Naive thymus-derived CD4-positive, alpha-beta T cell (primary cell): ENCODE measurements around the gene CDC42SE1. TPM values are rescaled to one million over a fixed set of nuclear protein-coding genes. Genes with fewer than 3 reads are reported as not detected.
A peak's percentile ranks its signal among the peaks of the same experiment; 100 is the strongest.

Experiments
- ATAC-seq: fragments of 150-1000 bp; cut with Tn5 transposase; 2 replicates; pipeline ENCODE4 v1.10.0; 2021; ENCODE audit warnings: mild to moderate bottlenecking, moderate library complexity
- CTCF ChIA-PET: fragments of 350-600 bp; sonication (Branson Sonifier 250); formaldehyde crosslinking; loops from one replicate; lab custom pipeline; 2021; ENCODE audit warnings: antibody characterized with exemption; lab: Charles Lee
- POLR2A ChIA-PET: fragments of 350-600 bp; sonication (Branson Sonifier 250); formaldehyde crosslinking; loops from one replicate; lab custom pipeline; 2021; ENCODE audit warnings: antibody characterized with exemption, inconsistent platforms; lab: Charles Lee
- DNase-seq, 9 donors: peaks; one replicate each; pipeline versions ENCODE4 v3.0.0 to v3.0.0-alpha.2; 2020 to 2022; ENCODE audit warnings: mixed read lengths in 1 of 9
- H3K27ac ChIP-seq: one replicate; pipeline ENCODE4 v1.7.0; 2013; ENCODE audit warnings: mild to moderate bottlenecking, low read depth, low read length, moderate library complexity
- H3K27me3 ChIP-seq, 2 donors: one replicate each; pipeline ENCODE4 v1.7.0; 2013; ENCODE audit warnings: low read length in 2 of 2, mild to moderate bottlenecking in 2 of 2, moderate library complexity in 2 of 2; ENCODE audit not compliant: control insufficient read depth in 2 of 2, insufficient read depth in 2 of 2
- H3K36me3 ChIP-seq, 3 experiments: 1 replicate in 2 of 3; 2 replicates in 1 of 3; pipeline ENCODE4 v1.7.0; 2013; ENCODE audit warnings: low read length in 3 of 3, mild to moderate bottlenecking in 3 of 3, moderate library complexity in 1 of 3; ENCODE audit not compliant: insufficient read depth in 3 of 3, control insufficient read depth in 2 of 3
- H3K4me1 ChIP-seq, 2 donors: one replicate each; pipeline ENCODE4 v1.7.0; 2013; ENCODE audit warnings: low read length in 2 of 2, mild to moderate bottlenecking in 2 of 2, moderate library complexity in 1 of 2; ENCODE audit not compliant: control insufficient read depth in 2 of 2, insufficient read depth in 2 of 2
- H3K4me3 ChIP-seq: 2 replicates; pipeline ENCODE4 v1.7.0; 2013; ENCODE audit warnings: mild to moderate bottlenecking, low read length
- H3K9me3 ChIP-seq, 3 experiments: 1 replicate in 2 of 3; 2 replicates in 1 of 3; pipeline ENCODE4 v1.7.0; 2013; ENCODE audit warnings: low read length in 3 of 3; ENCODE audit not compliant: control insufficient read depth in 2 of 3
- H3K27ac Mint-ChIP-seq, 9 donors: one replicate each; pipeline ENCODE4 v1.8.0; 2020 to 2022; ENCODE audit warnings: mixed read lengths in 9 of 9, mild to moderate bottlenecking in 8 of 9, moderate library complexity in 5 of 9, inconsistent platforms in 2 of 9
- H3K27me3 Mint-ChIP-seq, 5 donors: one replicate each; pipeline ENCODE4 v1.8.0; 2021 to 2022; ENCODE audit warnings: mixed read lengths in 5 of 5, mild to moderate bottlenecking in 1 of 5
- H3K36me3 Mint-ChIP-seq, 5 donors: one replicate each; pipeline ENCODE4 v1.8.0; 2020 to 2022; ENCODE audit warnings: mixed read lengths in 5 of 5, mild to moderate bottlenecking in 3 of 5, inconsistent platforms in 1 of 5
- H3K4me1 Mint-ChIP-seq, 7 donors: one replicate each; pipeline ENCODE4 v1.8.0; 2020 to 2022; ENCODE audit warnings: mixed read lengths in 7 of 7, mild to moderate bottlenecking in 3 of 7, inconsistent platforms in 1 of 7
- H3K4me3 Mint-ChIP-seq, 10 donors: one replicate each; pipeline ENCODE4 v1.8.0; 2020 to 2022; ENCODE audit warnings: mild to moderate bottlenecking in 10 of 10, mixed read lengths in 10 of 10, moderate library complexity in 6 of 10, inconsistent platforms in 2 of 10
- H3K9me3 Mint-ChIP-seq, 11 donors: one replicate each; pipeline ENCODE4 v1.8.0; 2020 to 2022; ENCODE audit warnings: mixed read lengths in 11 of 11, mild to moderate bottlenecking in 4 of 11, inconsistent platforms in 1 of 11, moderate library complexity in 1 of 11
- intact Hi-C, 2 donors: fragments of 100-400 bp; cut with micrococcal nuclease; formaldehyde crosslinking; loops; one replicate each; pipeline ENCODE4 v1.15.1; 2023
- polyA plus RNA-seq, 2 donors: library from polyadenylated mRNA; unstranded; fragments of 300-500 nt; fragmentation: Illumina TruSeq; gene quantifications; one replicate each; pipeline ENCODE4 v1.2.3, GENCODE V29; 2021
- total RNA-seq, 6 experiments: library from RNA in 5 of 6; stranded (reverse) in 5 of 6; gene quantifications; 1 replicate in 5 of 6; 2 replicates in 1 of 6; pipeline ENCODE4 v1.2.3 and lab custom pipeline; 2021 to 2026

CDC42SE1 gene
- total and polyA plus RNA-seq, 7 experiments from 2014 or later = 85.6 to 516 (median 386) TPM

DNA sequence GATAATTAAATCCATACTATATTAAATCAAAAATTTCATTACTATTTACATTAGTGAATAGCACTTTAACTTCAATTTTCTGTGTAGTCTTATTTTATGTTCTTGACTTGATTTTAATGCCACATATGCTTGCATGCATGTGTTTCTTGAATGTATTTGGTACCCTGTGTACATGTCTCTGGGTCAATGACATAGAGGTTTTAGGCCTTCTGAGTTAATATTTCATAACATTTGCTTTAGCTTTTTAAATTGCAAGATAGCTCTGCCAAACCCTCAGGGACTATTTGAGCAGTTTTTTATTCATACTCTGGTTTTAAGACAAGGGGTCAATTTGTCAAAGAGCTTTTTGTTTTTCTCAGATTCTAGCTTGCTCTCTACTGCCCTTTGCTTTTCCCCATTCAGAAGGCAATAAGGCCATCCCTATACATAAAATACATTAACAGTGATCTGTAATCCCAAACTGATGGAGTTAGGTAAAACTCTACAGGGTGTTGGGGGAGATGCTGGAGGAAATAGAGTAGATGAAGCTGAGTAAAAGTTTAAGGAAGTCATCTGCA lies 5.7 kb upstream of the CDC42SE1 start:
- Histone ChIP-seq H3K27me3 (no peaks in the 10 kb centered on the region), H3K4me3 (no peak overlapping the region), H3K9me3 (no peaks in the 10 kb centered on the region), H3K4me1 (no peaks in the 10 kb centered on the region), H3K36me3 (no peaks in the 10 kb centered on the region), H3K27ac (no peak overlapping the region)
- H3K36me3 Mint-ChIP-seq = peaks cover 0 to 6% (median 4%) of the 10 kb centered on the region in 5 donors
- CTCF ChIA-PET = interaction anchor here (0.6 to 1.7 kb wide), 4 partner anchors 11 to 66 kb away, joined by 3 to 5 read pairs (median 3); partner anchors contain the start of gene C1orf56
- peak overlapping the region in 4 of 9 donors; percentile 9 to 65 (median 24) for H3K27ac Mint-ChIP-seq
- intact Hi-C loops = no loop called here
- H3K9me3 Mint-ChIP-seq = no peaks in the 10 kb centered on the region
- peaks cover 10 to 31% (median 24%) of the 10 kb centered on the region in 7 donors for H3K4me1 Mint-ChIP-seq
- no peak for DNase-seq
- no peak for ATAC-seq
- no peaks in the 10 kb centered on the region for H3K27me3 Mint-ChIP-seq
- POLR2A ChIA-PET = interaction anchor here (0.7 to 2.1 kb wide), 5 partner anchors 8 to 90 kb away, joined by 3 to 16 read pairs (median 5); partner anchors contain the start of gene C1orf56
- no peak overlapping the region for H3K4me3 Mint-ChIP-seq

DNA sequence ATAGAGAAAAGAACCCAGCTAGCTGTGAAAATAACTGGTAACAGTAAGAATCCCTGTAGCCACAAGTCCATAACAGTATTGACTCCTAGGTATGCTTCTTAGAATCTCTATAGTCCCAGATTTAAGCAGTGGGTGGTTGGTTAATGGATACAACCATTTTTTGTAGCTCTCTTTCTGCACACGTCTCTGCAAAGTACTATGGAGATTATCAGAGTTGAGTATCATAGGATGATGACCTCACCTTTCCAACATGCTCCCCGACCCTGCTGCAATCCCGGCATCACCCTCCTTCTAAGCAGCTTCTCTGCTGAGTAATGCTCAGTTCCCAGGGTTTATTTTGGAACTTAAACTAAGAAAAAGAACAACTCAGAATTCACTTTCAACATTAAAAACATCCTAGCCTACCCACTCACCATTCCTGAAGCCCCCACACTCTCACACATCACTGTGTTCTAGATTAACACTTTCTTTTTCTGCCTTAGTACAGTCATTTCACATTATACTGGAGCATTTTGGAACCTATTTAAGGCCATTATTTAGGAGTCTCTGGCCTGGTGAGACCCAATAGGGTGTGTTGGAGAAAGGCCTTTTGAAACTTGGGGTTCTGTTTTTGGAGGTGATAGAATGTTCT lies 3.4 kb upstream of the CDC42SE1 start:
- H3K4me1 Mint-ChIP-seq = peaks cover 17 to 32% (median 24%) of the 10 kb centered on the region in 7 donors
- H3K4me3 ChIP-seq = no peak overlapping the region
- ChIA-PET CTCF (interaction anchor here (0.6 to 6.3 kb wide), 3 partner anchors 12 to 289 kb away, joined by 3 to 74 read pairs (median 3); no protein-coding TSS in a partner anchor), POLR2A (interaction anchor here (0.5 to 12.8 kb wide), 7 partner anchors 9 to 336 kb away, joined by 3 to 253 read pairs (median 17); partner anchors contain the start of genes C1orf56, GABPB2, PSMB4 and SEMA6C)
- H3K36me3 ChIP-seq = peaks cover 0 to 16% (median 0%) of the 10 kb centered on the region in 3 experiments
- peaks cover 7 to 18% (median 8%) of the 10 kb centered on the region in 5 donors for H3K36me3 Mint-ChIP-seq
- H3K9me3 Mint-ChIP-seq = no peaks in the 10 kb centered on the region
- no peaks in the 10 kb centered on the region for H3K27me3 ChIP-seq
- ATAC-seq (no peak), DNase-seq (no peak)
- H3K27ac Mint-ChIP-seq = peak overlapping the region in 2 of 9 donors; percentile 8 to 28
- H3K27ac ChIP-seq = no peak overlapping the region
- H3K4me1 ChIP-seq = peaks cover 0 to 4% of the 10 kb centered on the region in 2 donors
- no peak overlapping the region for H3K4me3 Mint-ChIP-seq
- H3K27me3 Mint-ChIP-seq = no peaks in the 10 kb centered on the region
- no peaks in the 10 kb centered on the region for H3K9me3 ChIP-seq
- intact Hi-C loops = no loop called here

DNA sequence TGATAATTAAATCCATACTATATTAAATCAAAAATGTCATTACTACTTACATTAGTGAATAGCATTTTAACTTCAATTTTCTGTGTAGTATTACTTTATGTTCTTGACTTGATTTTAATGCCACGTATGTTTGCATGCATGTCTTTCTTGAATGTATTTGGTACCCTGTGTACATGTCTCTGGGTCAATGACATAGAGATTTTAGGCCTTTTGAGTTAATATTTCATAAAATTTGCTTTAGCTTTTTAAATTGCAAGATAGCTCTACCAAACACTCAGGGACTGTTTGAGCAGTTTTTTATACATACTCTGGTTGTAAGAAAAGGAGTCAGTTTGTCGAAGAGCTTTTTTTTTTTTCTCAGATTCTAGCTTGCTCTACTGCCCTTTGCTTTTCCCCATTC lies 2.3 kb upstream of the CDC42SE1 start:
- Histone ChIP-seq H3K36me3 (peaks cover 0 to 20% (median 1%) of the 10 kb centered on the region in 3 experiments), H3K4me3 (no peak overlapping the region), H3K4me1 (peaks cover 0 to 8% of the 10 kb centered on the region in 2 donors), H3K27me3 (no peaks in the 10 kb centered on the region), H3K27ac (no peak overlapping the region), H3K9me3 (no peaks in the 10 kb centered on the region)
- POLR2A ChIA-PET = interaction anchor here (3.1 to 12.8 kb wide), 4 partner anchors 10 to 96 kb away, joined by 17 to 253 read pairs (median 58); partner anchors contain the start of genes C1orf56 and GABPB2
- Mint-ChIP-seq H3K4me1 (peaks cover 24 to 36% (median 28%) of the 10 kb centered on the region in 7 donors), H3K4me3 (no peak overlapping the region), H3K27me3 (no peaks in the 10 kb centered on the region), H3K9me3 (peaks cover 0 to 3% (median 0%) of the 10 kb centered on the region in 11 donors), H3K27ac (peak overlapping the region in 3 of 9 donors; percentile 17 to 95 (median 41)), H3K36me3 (peaks cover 16 to 29% (median 18%) of the 10 kb centered on the region in 5 donors)
- ATAC-seq = no peak
- DNase-seq = no peak
- intact Hi-C loops = loop anchor here (2.0 kb wide), 1 partner anchor 15 kb away; the partner anchor contains the start of gene C1orf56 (in 2 of the 2)
- CTCF ChIA-PET = interaction anchor here (1.3 to 6.3 kb wide), 3 partner anchors 11 to 36 kb away, joined by 3 to 74 read pairs (median 38); partner anchors contain the start of gene C1orf56

DNA sequence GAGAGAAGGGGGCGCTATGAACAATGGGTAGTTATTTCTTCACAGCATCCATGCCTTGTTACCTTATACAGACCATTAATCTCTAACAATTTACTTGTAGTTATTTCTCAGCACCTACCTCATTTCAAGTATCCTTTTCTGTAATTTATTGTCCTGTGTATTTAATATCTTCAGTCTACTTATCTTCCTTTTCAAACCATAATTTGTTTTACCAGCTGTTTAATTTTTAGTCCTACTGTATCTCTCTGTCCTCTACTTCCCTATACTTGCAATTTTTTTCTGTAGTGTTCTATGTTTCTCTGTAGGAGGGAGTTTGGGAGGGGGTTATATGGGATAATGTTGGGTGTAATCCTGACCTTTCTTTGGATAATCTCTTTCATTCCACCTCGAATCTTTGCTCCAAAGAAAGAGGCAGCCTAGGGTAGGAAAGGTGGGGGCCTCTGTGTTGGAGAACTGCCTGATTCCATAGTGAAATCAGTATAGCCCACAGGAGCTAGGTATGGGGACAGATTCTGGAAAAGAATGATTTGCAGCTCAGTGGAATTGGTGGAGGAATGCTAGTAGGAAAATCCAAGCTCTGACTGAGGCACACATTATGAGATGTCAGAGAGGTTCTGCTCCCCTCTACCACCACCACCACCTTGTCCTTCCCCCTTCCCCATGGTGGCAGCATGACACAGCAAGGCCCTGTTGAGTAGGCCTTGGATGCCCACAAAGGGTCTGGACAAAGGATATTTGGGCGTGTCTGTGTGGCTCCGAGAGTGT lies 1.4 kb upstream of the CDC42SE1 start:
- CTCF ChIA-PET = interaction anchor here (0.8 to 6.3 kb wide), 6 partner anchors 11 to 96 kb away, joined by 3 to 74 read pairs (median 6); partner anchors contain the start of genes C1orf56 and TNFAIP8L2
- DNase-seq (no peak), ATAC-seq (no peak)
- Mint-ChIP-seq H3K4me3 (peak overlapping the region; percentile 95 to 100 (median 99)), H3K27ac (peak overlapping the region; percentile 93 to 99 (median 95)), H3K36me3 (peaks cover 22 to 35% (median 25%) of the 10 kb centered on the region in 5 donors), H3K9me3 (peaks cover 0 to 3% (median 0%) of the 10 kb centered on the region in 11 donors), H3K4me1 (peaks cover 25 to 43% (median 32%) of the 10 kb centered on the region in 7 donors), H3K27me3 (no peaks in the 10 kb centered on the region)
- Histone ChIP-seq H3K4me3 (peak overlapping the region; percentile 82), H3K27me3 (no peaks in the 10 kb centered on the region), H3K4me1 (peaks cover 0 to 11% of the 10 kb centered on the region in 2 donors), H3K27ac (peak overlapping the region; percentile 99), H3K36me3 (peaks cover 0 to 21% (median 4%) of the 10 kb centered on the region in 3 experiments), H3K9me3 (no peaks in the 10 kb centered on the region)
- intact Hi-C loops = loop anchor here (2.0 kb wide), 1 partner anchor 14 kb away; the partner anchor contains the start of gene C1orf56 (in 2 of the 2)
- POLR2A ChIA-PET = interaction anchor here (0.7 to 12.8 kb wide), 10 partner anchors 7 to 220 kb away, joined by 3 to 253 read pairs (median 22); partner anchors contain the start of genes C1orf56, GABPB2 and MINDY1

DNA sequence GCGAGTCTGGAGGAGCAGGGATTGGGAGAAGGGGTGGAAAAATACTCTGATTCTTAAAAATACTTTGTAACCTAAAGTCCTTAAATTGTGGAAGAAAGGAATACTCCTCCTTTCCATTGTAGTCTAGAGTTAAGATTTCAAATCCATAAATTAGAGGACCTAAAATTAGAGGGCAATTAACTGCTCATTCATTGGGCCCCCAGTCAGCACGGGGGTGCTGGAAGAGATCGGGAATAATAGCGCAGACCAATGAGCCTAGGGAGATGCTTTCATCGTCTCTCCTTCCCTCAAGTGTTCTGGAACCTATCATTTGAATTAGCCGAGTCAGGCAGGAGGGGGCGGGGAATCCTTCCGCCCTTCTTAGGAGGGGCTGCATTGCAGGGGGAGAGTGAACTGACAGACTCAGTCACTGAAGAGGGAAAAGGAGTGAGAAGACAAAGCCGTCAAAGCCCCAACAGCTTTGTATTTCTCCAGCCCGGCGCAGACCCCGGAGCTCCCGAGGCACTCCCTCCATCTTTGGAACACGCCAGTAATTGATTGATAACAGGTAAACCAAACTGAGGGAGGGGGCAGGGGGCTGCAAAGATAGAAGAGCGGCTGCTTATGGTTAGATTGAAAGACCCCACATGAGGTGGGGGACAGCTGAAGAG lies 710 bp upstream of the CDC42SE1 start, which contains the start of gene MLLT11:
Gene MLLT11 (plus strand): TSS at position 391 of the 650 bp plus-strand sequence. CDS start 6,828 bp downstream, outside the sequence.
- intact Hi-C loops = loop anchor here (2.0 kb wide), 1 partner anchor 13 kb away; the partner anchor contains the start of gene C1orf56 (in 2 of the 2)
- peak within 1 kb of the TSS; percentile 82 for H3K4me3 ChIP-seq
- peak within 1 kb of the TSS; percentile 93 to 99 (median 95) for H3K27ac Mint-ChIP-seq
- H3K9me3 ChIP-seq = no peaks in the 10 kb centered on the region
- peak within 1 kb of the TSS; percentile 99 for H3K27ac ChIP-seq
- no peaks in the 10 kb centered on the region for H3K27me3 Mint-ChIP-seq
- DNase-seq = peak in 1 of 9 donors; percentile 15
- ChIA-PET POLR2A (interaction anchor here (0.7 to 12.8 kb wide), 12 partner anchors 8 to 807 kb away, joined by 3 to 253 read pairs (median 18); partner anchors contain the start of genes C1orf56, GABPB2, MINDY1 and TNFAIP8L2), CTCF (interaction anchor here (0.6 to 6.3 kb wide), 11 partner anchors 8 to 921 kb away, joined by 3 to 74 read pairs (median 6); partner anchors contain the start of genes C1orf56, GABPB2 and TNFAIP8L2)
- no peak for ATAC-seq
- H3K36me3 Mint-ChIP-seq = peaks cover 27 to 40% (median 29%) of the 10 kb centered on the region in 5 donors
- peak within 1 kb of the TSS; percentile 95 to 100 (median 99) for H3K4me3 Mint-ChIP-seq
- H3K36me3 ChIP-seq = peaks cover 6 to 28% (median 10%) of the 10 kb centered on the region in 3 experiments
- peaks cover 3 to 17% of the 10 kb centered on the region in 2 donors for H3K4me1 ChIP-seq
- no peaks in the 10 kb centered on the region for H3K27me3 ChIP-seq
- H3K9me3 Mint-ChIP-seq = peaks cover 0 to 3% (median 0%) of the 10 kb centered on the region in 11 donors
- H3K4me1 Mint-ChIP-seq = peaks cover 27 to 47% (median 37%) of the 10 kb centered on the region in 7 donors
